Chondrocyte (in vitro differentiated cells): ENCODE measurements around the gene C10orf71. TPM values are rescaled to one million over a fixed set of nuclear protein-coding genes. Genes with fewer than 3 reads are reported as not detected.

Experiments used
- DNase-seq: peaks from one replicate; pipeline ENCODE4 v3.0.0; 2021; ENCODE audit warnings: mixed read lengths, low spot score
- H3K27ac Mint-ChIP-seq: one replicate; pipeline ENCODE4 v1.8.0; 2021; ENCODE audit warnings: mild to moderate bottlenecking, moderate library complexity, mixed read lengths; ENCODE audit not compliant: unreplicated experiment
- H3K27me3 Mint-ChIP-seq: 2 replicates; pipeline ENCODE4 v1.8.0; 2021; ENCODE audit warnings: low read depth, mixed read lengths
- H3K36me3 Mint-ChIP-seq: 2 replicates; pipeline ENCODE4 v1.8.0; 2021; ENCODE audit warnings: low read depth, mixed read lengths
- H3K4me1 Mint-ChIP-seq: 2 replicates; pipeline ENCODE4 v1.8.0; 2021; ENCODE audit warnings: low read depth, mild to moderate bottlenecking, mixed read lengths
- H3K4me3 Mint-ChIP-seq: one replicate; pipeline ENCODE4 v1.8.0; 2021; ENCODE audit warnings: mild to moderate bottlenecking, moderate library complexity, mixed read lengths; ENCODE audit not compliant: unreplicated experiment
- H3K9me3 Mint-ChIP-seq: 2 replicates; pipeline ENCODE4 v1.8.0; 2021; ENCODE audit warnings: low read depth, mixed read lengths
- CTCF ChIP-seq: fragments of 200-600 bp; sonication (generic); IDR thresholded peaks from 2 replicates; pipeline ENCODE4 v1.5.0; 2021; ENCODE audit warnings: antibody characterized with exemption, mild to moderate bottlenecking, moderate library complexity
- total RNA-seq: library from RNA; stranded (reverse); gene quantifications from 3 replicates; pipeline ENCODE4 v1.2.1, GENCODE V29; 2021

C10orf71 gene
- total RNA-seq, 1 donor from 2014 or later, result not detected

- H3K4me1 Mint-ChIP-seq, result no peaks in the 10 kb centered on the region
- no peaks in the 10 kb centered on the region for H3K36me3 Mint-ChIP-seq
- TF ChIP-seq CTCF, result no peak
- DNase-seq, result no peak
- H3K9me3 Mint-ChIP-seq, result peaks cover 4% of the 10 kb centered on the region
- H3K27me3 Mint-ChIP-seq, result peaks cover 2% of the 10 kb centered on the region
- H3K4me3 Mint-ChIP-seq, result no peak overlapping the region
- no peak overlapping the region for H3K27ac Mint-ChIP-seq
Observed at GRCh38 chr10:49254556-49255318, 44.2 kb upstream of the C10orf71 start.

GRCh38 chr10:49255883-49256282, 43.1 kb upstream of the C10orf71 start:
- no peak for TF ChIP-seq CTCF

GRCh38 chr10:49257154-49257553, 41.8 kb upstream of the C10orf71 start:
- peaks cover 2% of the 10 kb centered on the region for H3K27me3 Mint-ChIP-seq
- no peak overlapping the region for H3K4me3 Mint-ChIP-seq
- H3K4me1 Mint-ChIP-seq, result no peaks in the 10 kb centered on the region
- H3K27ac Mint-ChIP-seq, result no peak overlapping the region
- peaks cover 4% of the 10 kb centered on the region for H3K9me3 Mint-ChIP-seq
- no peaks in the 10 kb centered on the region for H3K36me3 Mint-ChIP-seq
- TF ChIP-seq CTCF, result no peak
- no peak for DNase-seq

More at GRCh38 chr10:49255883-49256282, 43.1 kb upstream of the C10orf71 start:
- no peak for DNase-seq
- H3K27ac Mint-ChIP-seq, result no peak overlapping the region
- H3K36me3 Mint-ChIP-seq, result no peaks in the 10 kb centered on the region
- peaks cover 2% of the 10 kb centered on the region for H3K27me3 Mint-ChIP-seq
- H3K9me3 Mint-ChIP-seq, result peaks cover 4% of the 10 kb centered on the region
- H3K4me3 Mint-ChIP-seq, result no peak overlapping the region
- no peaks in the 10 kb centered on the region for H3K4me1 Mint-ChIP-seq

GRCh38 chr10:49257626-49258349, 41.2 kb upstream of the C10orf71 start:
- Mint-ChIP-seq H3K9me3 (no peaks in the 10 kb centered on the region), H3K27me3 (peaks cover 2% of the 10 kb centered on the region), H3K36me3 (no peaks in the 10 kb centered on the region), H3K4me1 (no peaks in the 10 kb centered on the region), H3K4me3 (no peak overlapping the region), H3K27ac (no peak overlapping the region)
- no peak for TF ChIP-seq CTCF
- no peak for DNase-seq

- DNase-seq, result no peak
- no peak for TF ChIP-seq CTCF
- Mint-ChIP-seq H3K9me3 (no peaks in the 10 kb centered on the region), H3K4me3 (no peak overlapping the region), H3K27ac (no peak overlapping the region), H3K27me3 (peaks cover 3% of the 10 kb centered on the region), H3K4me1 (no peaks in the 10 kb centered on the region), H3K36me3 (no peaks in the 10 kb centered on the region)
Observed at GRCh38 chr10:49258350-49258683, 40.7 kb upstream of the C10orf71 start.
